MM.1S (cell line): ENCODE data around the gene TEP1.

Source experiments
- DNase-seq: peaks from one replicate; pipeline ENCODE4 v3.0.0-alpha.2; 2015
- H2AFZ ChIP-seq: fragments of 300-600 bp; sonication (generic); 2 replicates; pipeline ENCODE4 v1.6.0; 2016; ENCODE audit warnings: antibody characterized with exemption, low read length
- H3F3A ChIP-seq: fragments of 300-600 bp; sonication (generic); 2 replicates; pipeline ENCODE4 v1.6.1; 2016; ENCODE audit warnings: mild to moderate bottlenecking, antibody characterized with exemption, low read length, moderate library complexity, mixed read lengths; ENCODE audit not compliant: insufficient read depth
- H3K27ac ChIP-seq: fragments of 300-600 bp; sonication (generic); 2 replicates; pipeline ENCODE4 v1.5.1; 2016; ENCODE audit warnings: mild to moderate bottlenecking, low read length
- H3K27me3 ChIP-seq: fragments of 300-600 bp; sonication (generic); replicated peaks from 2 replicates; pipeline ENCODE4 v1.6.0; 2016; ENCODE audit warnings: low read length; ENCODE audit not compliant: insufficient read depth
- H3K36me3 ChIP-seq: fragments of 300-600 bp; sonication (generic); replicated peaks from 2 replicates; pipeline ENCODE4 v1.6.1; 2016; ENCODE audit warnings: mild to moderate bottlenecking, low read length, mixed read lengths; ENCODE audit not compliant: insufficient read depth
- H3K4me1 ChIP-seq: fragments of 300-600 bp; sonication (generic); 2 replicates; pipeline ENCODE4 v1.6.1; 2016; ENCODE audit warnings: low read length, mixed read lengths
- H3K4me2 ChIP-seq: fragments of 300-600 bp; sonication (generic); 2 replicates; pipeline ENCODE4 v1.6.0; 2016; ENCODE audit warnings: low read depth, low read length
- H3K4me3 ChIP-seq: fragments of 300-600 bp; sonication (generic); 2 replicates; pipeline ENCODE4 v1.5.1; 2016; ENCODE audit warnings: low read length, mixed read lengths
- H3K79me2 ChIP-seq: fragments of 300-600 bp; sonication (generic); 2 replicates; pipeline ENCODE4 v1.6.1; 2016; ENCODE audit warnings: mixed run types, low read length, mixed read lengths
- H3K9ac ChIP-seq: fragments of 300-600 bp; sonication (generic); 2 replicates; pipeline ENCODE4 v1.6.1; 2016; ENCODE audit warnings: low read length, mixed read lengths
- H3K9me2 ChIP-seq: fragments of 300-600 bp; sonication (generic); replicated peaks from 2 replicates; pipeline ENCODE4 v1.6.1; 2016; ENCODE audit warnings: mild to moderate bottlenecking, low read length, mixed read lengths; ENCODE audit not compliant: insufficient read depth
- H3K9me3 ChIP-seq: fragments of 300-600 bp; sonication (generic); replicated peaks from 2 replicates; pipeline ENCODE4 v1.6.1; 2016; ENCODE audit warnings: mild to moderate bottlenecking, low read length, mixed read lengths; ENCODE audit not compliant: insufficient read depth
- H4K20me1 ChIP-seq: fragments of 300-600 bp; sonication (generic); 2 replicates; pipeline ENCODE4 v1.6.1; 2016; ENCODE audit warnings: mild to moderate bottlenecking, low read length, moderate library complexity, mixed read lengths; ENCODE audit not compliant: insufficient read depth
- CTCF ChIP-seq: fragments of 300-600 bp; sonication (generic); IDR thresholded peaks from 2 replicates; pipeline ENCODE4 v1.5.1; 2016; ENCODE audit warnings: antibody characterized with exemption, low read length, mixed read lengths
- EZH2 ChIP-seq: fragments of 300-600 bp; sonication (generic); optimal IDR thresholded peaks from 2 replicates; pipeline ENCODE3; 2017; ENCODE audit warnings: low read depth, mild to moderate bottlenecking, antibody characterized with exemption, low read length, mixed read lengths
- EZH2phosphoT487 ChIP-seq: fragments of 300-600 bp; sonication (generic); IDR thresholded peaks from 2 replicates; pipeline ENCODE4 v1.6.1; 2018; ENCODE audit warnings: antibody characterized with exemption, low read length

The TEP1 gene

GRCh38 chr14:20441461-20441860 lies 28.2 kb upstream of the TEP1 start:
- DNase-seq: no peak
- H3K9ac ChIP-seq: no peak overlapping the region
- H3K9me2 ChIP-seq: no peaks in the 10 kb centered on the region
- H3K36me3 ChIP-seq: no peaks in the 10 kb centered on the region
- no peak for TF ChIP-seq CTCF
- TF ChIP-seq EZH2phosphoT487: no peak
- TF ChIP-seq EZH2: no peak
- no peaks in the 10 kb centered on the region for H3K27me3 ChIP-seq
- no peaks in the 10 kb centered on the region for H3K9me3 ChIP-seq
- H4K20me1 ChIP-seq: no peaks in the 10 kb centered on the region
- no peaks in the 10 kb centered on the region for H3K4me1 ChIP-seq
- no peak overlapping the region for H2AFZ ChIP-seq
- H3F3A ChIP-seq: no peaks in the 10 kb centered on the region
- H3K4me2 ChIP-seq: no peak overlapping the region
- no peak overlapping the region for H3K4me3 ChIP-seq
- H3K27ac ChIP-seq: no peak overlapping the region
- no peaks in the 10 kb centered on the region for H3K79me2 ChIP-seq

- TF ChIP-seq CTCF: no peak
- no peak for TF ChIP-seq EZH2
- no peak for TF ChIP-seq EZH2phosphoT487
- H2AFZ ChIP-seq: no peak overlapping the region
- no peaks in the 10 kb centered on the region for H3K9me3 ChIP-seq
- no peak overlapping the region for H3K9ac ChIP-seq
- DNase-seq: no peak
- no peaks in the 10 kb centered on the region for H3K9me2 ChIP-seq
- no peaks in the 10 kb centered on the region for H3K4me1 ChIP-seq
- no peaks in the 10 kb centered on the region for H4K20me1 ChIP-seq
- no peak overlapping the region for H3K4me2 ChIP-seq
- H3K79me2 ChIP-seq: no peaks in the 10 kb centered on the region
- H3K4me3 ChIP-seq: no peak overlapping the region
- no peaks in the 10 kb centered on the region for H3F3A ChIP-seq
- H3K27ac ChIP-seq: no peak overlapping the region
- no peaks in the 10 kb centered on the region for H3K27me3 ChIP-seq
- H3K36me3 ChIP-seq: no peaks in the 10 kb centered on the region
Observed at GRCh38 chr14:20440882-20441281, 27.6 kb upstream of the TEP1 start.

GRCh38 chr14:20440465-20440864 lies 27.2 kb upstream of the TEP1 start:
- no peaks in the 10 kb centered on the region for H4K20me1 ChIP-seq
- no peak overlapping the region for H3K9ac ChIP-seq
- no peaks in the 10 kb centered on the region for H3K36me3 ChIP-seq
- no peaks in the 10 kb centered on the region for H3K9me3 ChIP-seq
- H3K4me2 ChIP-seq: no peak overlapping the region
- H3F3A ChIP-seq: no peaks in the 10 kb centered on the region
- TF ChIP-seq EZH2 (no peak), EZH2phosphoT487 (no peak), CTCF (no peak)
- no peaks in the 10 kb centered on the region for H3K9me2 ChIP-seq
- no peaks in the 10 kb centered on the region for H3K27me3 ChIP-seq
- no peaks in the 10 kb centered on the region for H3K4me1 ChIP-seq
- no peak overlapping the region for H3K4me3 ChIP-seq
- no peak for DNase-seq
- H3K27ac ChIP-seq: no peak overlapping the region
- no peaks in the 10 kb centered on the region for H3K79me2 ChIP-seq
- no peak overlapping the region for H2AFZ ChIP-seq

GRCh38 chr14:20438664-20439063 lies 25.4 kb upstream of the TEP1 start:
- TF ChIP-seq CTCF (no peak), EZH2phosphoT487 (no peak), EZH2 (no peak)
- DNase-seq: no peak
- no peak overlapping the region for H3K4me2 ChIP-seq
- no peaks in the 10 kb centered on the region for H3K36me3 ChIP-seq
- H3K9ac ChIP-seq: no peak overlapping the region
- no peaks in the 10 kb centered on the region for H3K4me1 ChIP-seq
- H3F3A ChIP-seq: no peaks in the 10 kb centered on the region
- no peaks in the 10 kb centered on the region for H3K79me2 ChIP-seq
- no peaks in the 10 kb centered on the region for H3K27me3 ChIP-seq
- H2AFZ ChIP-seq: no peak overlapping the region
- H3K9me2 ChIP-seq: no peaks in the 10 kb centered on the region
- H3K9me3 ChIP-seq: no peaks in the 10 kb centered on the region
- H3K4me3 ChIP-seq: no peak overlapping the region
- no peaks in the 10 kb centered on the region for H4K20me1 ChIP-seq
- no peak overlapping the region for H3K27ac ChIP-seq
